GM21576 (cell line): Measurements from ENCODE around the gene TNFAIP1.

Source experiments
- ATAC-seq: cut with Tn5 transposase; IDR thresholded peaks from one replicate; pipeline ENCODE4 v1.9.1; 2021; ENCODE audit warnings: mild to moderate bottlenecking, moderate library complexity; ENCODE audit not compliant: unreplicated experiment

The TNFAIP1 gene

GRCh38 chr17:28370035-28370743 is 34.6 kb downstream of the TNFAIP1 start, which contains the start of gene VTN:
TSS of gene VTN (minus strand) at chr17:28370307. CDS start at chr17:28370203, 104 bp downstream.
- no peak for ATAC-seq

- no peak for ATAC-seq
Measured at GRCh38 chr17:28370744-28371103, 35.2 kb downstream of the TNFAIP1 start.

- ATAC-seq: peak; percentile 55
Measured at GRCh38 chr17:28371245-28372202, 36.0 kb downstream of the TNFAIP1 start, which contains the start of gene SARM1. TSS of gene SARM1 (plus strand) at chr17:28371694. CDS start at chr17:28372033, 339 bp downstream.

GRCh38 chr17:28372203-28372944 is 36.8 kb downstream of the TNFAIP1 start:
- ATAC-seq: no peak

GRCh38 chr17:28372945-28373274 is 37.3 kb downstream of the TNFAIP1 start:
- ATAC-seq: no peak

- no peak for ATAC-seq
Measured at GRCh38 chr17:28379814-28380801, 44.5 kb downstream of the TNFAIP1 start.

- no peak for ATAC-seq
Measured at GRCh38 chr17:28381141-28381825, 45.7 kb downstream of the TNFAIP1 start.

- ATAC-seq: peak; percentile 60
Measured at GRCh38 chr17:28384281-28385036, 48.9 kb downstream of the TNFAIP1 start.

GRCh38 chr17:28385037-28385400 is 49.5 kb downstream of the TNFAIP1 start:
- ATAC-seq: no peak

- ATAC-seq: no peak
Measured at GRCh38 chr17:28385406-28385805, 49.8 kb downstream of the TNFAIP1 start.

- no peak for ATAC-seq
Measured at GRCh38 chr17:28386391-28386790, 50.8 kb downstream of the TNFAIP1 start.

- ATAC-seq: no peak
Measured at GRCh38 chr17:28388106-28388505, 52.5 kb downstream of the TNFAIP1 start.

GRCh38 chr17:28390141-28390540 is 54.6 kb downstream of the TNFAIP1 start:
- ATAC-seq: no peak

- ATAC-seq: no peak
Measured at GRCh38 chr17:28390563-28390962, 55.0 kb downstream of the TNFAIP1 start.

- ATAC-seq: no peak
Measured at GRCh38 chr17:28390984-28391383, 55.4 kb downstream of the TNFAIP1 start.

GRCh38 chr17:28391401-28391800 is 55.8 kb downstream of the TNFAIP1 start:
- no peak for ATAC-seq

- no peak for ATAC-seq
Measured at GRCh38 chr17:28392491-28392890, 56.9 kb downstream of the TNFAIP1 start.

GRCh38 chr17:28394337-28395116 is 59.0 kb downstream of the TNFAIP1 start:
- ATAC-seq: no peak
